ENCODE results near the gene BAG2.

The BAG2 gene

GRCh38 chr6:57135885-57136284 lies 36.2 kb upstream of the BAG2 start:
- in situ Hi-C loops (cut with HindIII; ENCODE audit: low pct_ligation_motif_present, low sequenced_read_pairs): no loop called here
- H3K36me3 ChIP-seq (replicated peaks): peaks cover 22% of the 10 kb centered on the region
- H3K27me3 ChIP-seq (replicated peaks): no peaks in the 10 kb centered on the region
- no peak overlapping the region for H3K27ac ChIP-seq
- no peak overlapping the region for H3K4me3 ChIP-seq (ENCODE audit: low read depth, low read length)
- no peak for TF ChIP-seq CTCF (IDR thresholded peaks at IDR 0.05; ENCODE audit: low read depth, low read length, missing control alignments)
- DNase-seq: no peak

GRCh38 chr6:57137350-57137749 lies 34.8 kb upstream of the BAG2 start:
- no peak for TF ChIP-seq CTCF (IDR thresholded peaks at IDR 0.05; ENCODE audit: low read depth, low read length, missing control alignments)
- no peak overlapping the region for H3K4me3 ChIP-seq (ENCODE audit: low read depth, low read length)
- H3K36me3 ChIP-seq (replicated peaks): peaks cover 22% of the 10 kb centered on the region
- H3K27me3 ChIP-seq (replicated peaks): no peaks in the 10 kb centered on the region
- in situ Hi-C loops (cut with HindIII; ENCODE audit: low pct_ligation_motif_present, low sequenced_read_pairs): no loop called here
- no peak overlapping the region for H3K27ac ChIP-seq
- DNase-seq: no peak

GRCh38 chr6:57138026-57138425 lies 34.1 kb upstream of the BAG2 start:
- Histone ChIP-seq H3K27ac (no peak overlapping the region), H3K36me3 (replicated peaks) (peaks cover 22% of the 10 kb centered on the region), H3K27me3 (replicated peaks) (no peaks in the 10 kb centered on the region), H3K4me3 (ENCODE audit: low read depth, low read length) (no peak overlapping the region)
- no peak for TF ChIP-seq CTCF (IDR thresholded peaks at IDR 0.05; ENCODE audit: low read depth, low read length, missing control alignments)
- DNase-seq: no peak
- in situ Hi-C loops (cut with HindIII; ENCODE audit: low pct_ligation_motif_present, low sequenced_read_pairs): no loop called here

- no peak for TF ChIP-seq CTCF (IDR thresholded peaks at IDR 0.05; ENCODE audit: low read depth, low read length, missing control alignments)
- Histone ChIP-seq H3K27ac (no peak overlapping the region), H3K36me3 (replicated peaks) (peaks cover 11% of the 10 kb centered on the region), H3K4me3 (ENCODE audit: low read depth, low read length) (no peak overlapping the region), H3K27me3 (replicated peaks) (no peaks in the 10 kb centered on the region)
- in situ Hi-C loops (cut with HindIII; ENCODE audit: low pct_ligation_motif_present, low sequenced_read_pairs): no loop called here
- DNase-seq: no peak
Measured at GRCh38 chr6:57141451-57142177, 30.5 kb upstream of the BAG2 start.

- Histone ChIP-seq H3K36me3 (replicated peaks) (peaks cover 7% of the 10 kb centered on the region), H3K27ac (no peak overlapping the region), H3K4me3 (ENCODE audit: low read depth, low read length) (no peak overlapping the region), H3K27me3 (replicated peaks) (no peaks in the 10 kb centered on the region)
- in situ Hi-C loops (cut with HindIII; ENCODE audit: low pct_ligation_motif_present, low sequenced_read_pairs): no loop called here
- TF ChIP-seq CTCF (IDR thresholded peaks at IDR 0.05; ENCODE audit: low read depth, low read length, missing control alignments): no peak
- DNase-seq: no peak
Measured at GRCh38 chr6:57142178-57142525, 30.0 kb upstream of the BAG2 start.

- no peak for TF ChIP-seq CTCF (IDR thresholded peaks at IDR 0.05; ENCODE audit: low read depth, low read length, missing control alignments)
- peaks cover 8% of the 10 kb centered on the region for H3K36me3 ChIP-seq (replicated peaks)
- no peak overlapping the region for H3K27ac ChIP-seq
- no peak for DNase-seq
- H3K27me3 ChIP-seq (replicated peaks): no peaks in the 10 kb centered on the region
- H3K4me3 ChIP-seq (ENCODE audit: low read depth, low read length): no peak overlapping the region
- in situ Hi-C loops (cut with HindIII; ENCODE audit: low pct_ligation_motif_present, low sequenced_read_pairs): no loop called here
Measured at GRCh38 chr6:57143690-57144089, 28.4 kb upstream of the BAG2 start.
